ENCODE results near the gene OPHN1. TPM values are rescaled to one million over a fixed set of nuclear protein-coding genes. Genes with fewer than 3 reads are reported as not detected.
"Not testable (repeated sequence)": the region's sequence is repeated elsewhere in the genome, so short reads cannot be mapped to it uniquely, and the experiment has no call there.

Gene OPHN1
- total RNA-seq, 1 donor from 2014 or later = 6.1 TPM

DNA sequence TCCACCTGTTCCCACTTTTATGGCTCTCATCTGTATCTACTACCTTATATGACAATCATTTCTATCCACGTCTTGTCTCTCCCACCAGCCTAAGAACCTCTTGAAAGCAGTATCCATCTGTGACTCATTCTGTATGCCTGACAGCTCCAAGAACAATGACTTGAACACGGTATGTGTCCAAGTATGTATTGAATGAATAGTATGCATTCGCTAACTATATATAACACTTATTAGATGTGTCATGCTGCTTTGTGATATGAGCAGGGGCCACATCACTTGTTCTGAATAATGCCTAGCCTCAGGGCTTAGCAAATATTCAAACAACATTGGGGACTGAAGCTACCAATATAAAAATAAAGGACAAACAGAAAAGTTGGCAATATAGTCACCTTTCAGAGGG, 4.9 kb downstream of the OPHN1 start:
- no peak for DNase-seq (ENCODE audit: extremely low read depth, low read depth, low spot score)

DNA sequence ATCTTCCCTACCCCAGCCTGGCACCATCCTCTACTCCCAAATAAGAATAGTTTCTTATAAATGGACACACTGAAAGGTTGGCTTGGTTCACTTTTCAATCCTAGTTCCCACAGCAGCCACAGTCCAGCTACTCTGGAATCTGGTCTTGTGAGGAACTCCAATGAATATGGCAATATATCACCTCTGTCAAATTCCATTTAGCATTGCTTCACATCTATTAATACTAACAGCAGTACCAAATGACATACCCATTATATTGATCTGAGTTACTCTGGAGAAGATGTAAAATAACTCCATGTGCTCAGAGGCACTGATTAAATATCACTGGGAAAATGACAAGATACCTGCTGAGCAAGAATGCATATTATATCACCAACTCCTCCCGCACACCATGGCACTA, 8.6 kb downstream of the OPHN1 start:
- DNase-seq (ENCODE audit: extremely low read depth, low read depth, low spot score) = no peak

- DNase-seq (ENCODE audit: extremely low read depth, low read depth, low spot score) = no peak
Observed at GRCh38 chrX:68422478-68422877, 10.8 kb downstream of the OPHN1 start.

DNA sequence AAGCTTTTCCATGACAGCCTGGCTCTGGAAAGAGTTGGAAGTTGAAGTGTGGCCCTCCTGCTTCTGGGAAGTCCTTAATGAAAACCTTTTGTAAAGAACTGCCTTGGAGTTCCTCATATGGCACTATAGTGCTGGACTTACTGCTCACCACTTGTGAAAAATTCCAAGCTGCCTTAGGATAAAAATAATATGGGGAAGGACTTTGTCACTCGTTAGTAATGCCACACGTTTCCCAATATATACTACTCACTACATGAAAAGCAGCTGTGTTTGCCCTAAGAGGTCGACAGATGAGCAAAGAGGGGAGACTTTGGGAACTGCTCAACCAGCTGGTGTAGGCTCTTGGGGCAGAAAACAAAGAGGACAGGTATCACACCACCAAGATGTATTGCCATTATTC, 11.7 kb downstream of the OPHN1 start:
- DNase-seq (ENCODE audit: extremely low read depth, low read depth, low spot score) = no peak

DNA sequence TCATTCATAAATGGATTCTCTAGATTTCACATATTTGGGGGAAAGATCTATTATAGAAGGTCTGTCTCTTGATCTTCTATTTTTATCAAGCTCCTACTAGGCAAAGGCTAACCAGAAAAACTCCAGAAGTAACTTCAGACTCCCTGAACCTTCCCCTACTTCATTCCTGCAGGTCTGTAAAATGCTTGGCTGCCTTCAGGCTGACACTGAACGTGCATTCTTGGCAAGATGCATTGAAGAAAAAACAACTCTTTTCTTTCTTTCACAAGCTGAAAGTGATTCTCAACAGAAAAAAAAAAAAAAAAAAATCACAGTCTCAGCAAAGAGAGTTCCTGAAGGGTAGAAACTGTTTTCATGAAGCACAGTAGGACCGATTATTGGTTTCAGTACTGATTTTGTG, 12.7 kb downstream of the OPHN1 start:
- DNase-seq (ENCODE audit: extremely low read depth, low read depth, low spot score) = no peak

GRCh38 chrX:68419975-68420374, 13.3 kb downstream of the OPHN1 start:
- no peak for DNase-seq (ENCODE audit: extremely low read depth, low read depth, low spot score)

DNA sequence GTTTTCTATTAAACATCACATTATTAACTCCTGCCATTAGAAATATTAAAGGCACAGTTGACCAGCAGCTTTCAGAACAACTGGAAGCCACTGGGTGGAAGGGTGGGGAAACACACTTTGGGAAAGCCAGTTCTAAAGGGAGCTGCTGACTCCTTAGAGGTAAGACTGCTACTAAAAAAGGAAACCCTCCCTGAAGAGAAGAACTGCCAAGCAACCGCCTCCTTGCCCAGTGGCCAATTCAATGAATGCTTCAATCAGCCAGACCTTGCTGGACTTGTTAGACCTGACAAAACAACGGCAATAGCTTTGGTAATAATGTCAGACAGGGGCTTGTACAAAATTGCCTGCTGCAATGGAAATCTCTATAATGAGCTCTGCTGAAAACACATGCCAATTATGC, 15.6 kb downstream of the OPHN1 start:
- DNase-seq (ENCODE audit: extremely low read depth, low read depth, low spot score) = no peak

DNA sequence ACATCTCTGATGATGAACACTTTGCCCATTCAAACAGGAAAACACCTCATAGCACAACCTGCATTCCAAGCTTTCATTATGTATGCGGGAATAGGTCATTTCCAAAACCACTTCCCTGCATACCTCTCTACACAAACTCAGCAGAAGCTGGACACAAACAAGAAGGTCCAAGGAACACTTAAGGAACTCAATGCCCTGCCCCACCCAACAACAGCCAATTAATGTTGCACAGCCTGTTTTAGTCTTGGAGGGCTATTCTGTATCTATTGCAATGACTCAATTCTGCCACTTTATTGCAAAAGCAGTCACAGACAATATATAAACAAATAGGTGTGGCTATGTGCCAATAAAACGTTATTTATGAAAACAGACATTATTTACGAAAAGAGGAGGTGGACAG, 16.7 kb downstream of the OPHN1 start:
- DNase-seq (ENCODE audit: extremely low read depth, low read depth, low spot score) = no peak

GRCh38 chrX:68415316-68415715, 18.0 kb downstream of the OPHN1 start:
- DNase-seq (ENCODE audit: extremely low read depth, low read depth, low spot score) = no peak

DNA sequence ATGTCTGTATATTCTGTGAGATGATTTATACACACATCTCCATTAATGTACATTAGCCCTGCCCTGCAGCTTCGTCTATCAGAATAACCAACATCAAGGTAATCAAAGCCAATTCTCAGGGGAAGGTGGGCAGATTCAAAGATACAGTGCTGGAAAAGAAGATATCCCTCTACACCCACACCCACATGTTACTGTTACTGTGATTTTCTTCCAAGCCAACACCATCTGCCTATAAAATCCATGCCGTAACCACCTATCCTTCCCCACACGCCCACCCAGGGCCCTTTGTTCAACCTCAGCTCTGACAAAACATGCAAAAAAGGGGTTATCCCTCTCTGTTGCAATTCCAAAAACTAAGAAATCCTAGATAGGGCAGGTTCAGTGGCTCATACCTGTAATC, 20.0 kb downstream of the OPHN1 start:
- DNase-seq (ENCODE audit: extremely low read depth, low read depth, low spot score) = no peak

DNA sequence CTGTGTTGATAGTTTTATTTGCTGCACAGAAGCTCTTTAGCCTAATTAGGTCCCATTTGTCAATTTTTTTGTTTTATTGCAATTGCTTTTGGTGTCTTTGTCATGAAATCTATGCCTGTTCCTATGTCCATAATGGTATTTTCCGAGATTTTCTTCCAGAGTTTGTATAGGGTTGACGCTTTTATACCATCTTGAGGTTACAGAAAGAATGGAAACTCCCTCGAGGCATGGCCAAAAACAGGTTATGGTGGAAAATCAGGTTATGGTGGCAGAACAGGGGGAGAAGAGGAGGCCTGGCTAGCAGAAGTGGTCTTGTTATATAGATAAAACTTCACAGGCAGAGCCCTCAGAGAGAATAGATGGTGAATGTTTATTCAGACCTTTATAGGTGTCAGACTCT, 21.6 kb downstream of the OPHN1 start:
- no peak for DNase-seq (ENCODE audit: extremely low read depth, low read depth, low spot score)

DNA sequence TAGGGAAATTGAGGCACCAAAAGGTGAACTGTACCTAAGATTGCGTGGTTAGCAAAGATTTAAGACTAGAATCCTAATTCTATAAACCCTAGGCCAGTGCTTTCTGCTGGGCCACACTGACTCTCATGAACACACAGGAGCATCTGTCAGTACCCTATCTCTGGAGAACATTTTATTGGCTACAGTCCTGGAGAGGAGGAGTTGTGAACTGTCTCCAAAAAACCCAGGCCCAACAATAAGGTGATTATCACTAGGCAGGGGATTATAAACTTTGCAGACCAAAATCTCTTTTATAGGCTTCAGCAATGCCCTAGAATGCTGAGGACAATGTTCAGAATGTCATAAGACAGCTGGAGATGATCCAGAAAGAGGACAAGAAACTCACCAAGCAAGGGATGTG, 24.1 kb downstream of the OPHN1 start:
- no peak for DNase-seq (ENCODE audit: extremely low read depth, low read depth, low spot score)

GRCh38 chrX:68403522-68403921, 29.8 kb downstream of the OPHN1 start:
- no peak for DNase-seq (ENCODE audit: extremely low read depth, low read depth, low spot score)

GRCh38 chrX:68403038-68403437, 30.3 kb downstream of the OPHN1 start:
- DNase-seq (ENCODE audit: extremely low read depth, low read depth, low spot score) = no peak

GRCh38 chrX:68402094-68402493, 31.2 kb downstream of the OPHN1 start:
- DNase-seq (ENCODE audit: extremely low read depth, low read depth, low spot score) = no peak

DNA sequence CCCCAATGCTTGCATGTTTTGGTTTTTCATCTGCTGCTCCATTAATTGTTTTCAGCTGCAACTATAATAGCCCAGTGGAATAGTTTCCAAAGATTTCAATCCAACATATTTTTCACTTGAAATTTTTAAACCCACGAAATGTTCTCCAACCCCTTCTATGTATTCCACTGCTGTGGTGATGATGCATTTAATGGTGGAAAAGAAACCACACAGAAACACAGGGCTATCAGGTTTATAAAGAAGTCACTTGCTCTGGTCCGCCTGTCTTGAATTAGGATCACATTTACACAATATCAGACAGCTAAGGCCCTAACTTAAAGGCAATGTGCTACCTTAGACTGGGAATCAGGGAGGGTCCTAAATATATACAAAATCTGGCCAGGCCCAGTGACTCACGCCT, 35.0 kb downstream of the OPHN1 start:
- no peak for DNase-seq (ENCODE audit: extremely low read depth, low read depth, low spot score)

- no peak for DNase-seq (ENCODE audit: extremely low read depth, low read depth, low spot score)
Observed at GRCh38 chrX:68396953-68397352, 36.3 kb downstream of the OPHN1 start.

DNA sequence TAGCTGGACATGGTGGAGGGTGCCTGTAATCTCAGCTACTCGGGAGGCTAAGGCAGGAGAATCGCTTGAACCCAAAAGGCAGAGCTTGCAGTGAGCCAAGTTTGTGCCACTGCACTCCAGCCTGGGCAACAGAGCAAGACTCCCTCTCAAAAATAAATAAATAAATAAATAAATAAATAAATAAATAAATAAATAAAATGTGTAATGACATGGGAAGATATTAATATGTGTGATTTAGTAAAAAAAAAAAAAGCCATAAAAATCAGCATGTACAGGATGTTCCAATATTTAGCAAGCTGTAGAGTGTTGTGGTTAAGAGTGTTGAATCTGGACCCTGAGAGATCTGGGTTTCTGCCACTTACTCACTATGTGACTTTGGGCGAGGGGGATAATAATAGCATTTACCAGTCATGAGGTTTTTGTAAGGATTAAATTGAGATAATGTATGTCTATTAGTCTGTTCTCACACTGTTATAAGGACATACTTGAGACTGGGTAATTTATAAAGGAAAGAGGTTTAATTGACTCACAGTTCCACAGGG, 43.8 kb downstream of the OPHN1 start:
- not testable (repeated sequence) for DNase-seq (ENCODE audit: extremely low read depth, low read depth, low spot score)

DNA sequence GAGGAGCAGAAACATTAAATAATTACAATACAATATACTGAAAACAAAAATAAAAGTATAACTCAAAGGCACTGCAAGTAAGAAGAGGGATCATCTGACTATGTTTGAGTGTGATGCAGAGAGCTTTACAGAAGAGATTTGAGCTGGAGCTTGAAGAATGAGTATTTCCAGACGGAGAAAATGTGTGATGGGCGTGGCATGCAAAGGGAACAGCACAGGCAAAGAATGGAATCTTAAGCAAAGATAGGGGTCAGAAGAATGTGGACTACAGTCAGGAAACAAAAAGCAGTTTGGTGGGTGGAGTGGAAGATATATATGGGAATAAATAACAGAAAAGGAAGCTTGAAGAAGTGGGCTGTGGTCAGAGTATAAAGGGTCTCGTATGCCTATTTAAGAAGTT, 45.5 kb downstream of the OPHN1 start:
- no peak for DNase-seq (ENCODE audit: extremely low read depth, low read depth, low spot score)

- DNase-seq (ENCODE audit: extremely low read depth, low read depth, low spot score) = no peak
Observed at GRCh38 chrX:68383540-68383939, 49.8 kb downstream of the OPHN1 start.

- not testable (repeated sequence) for DNase-seq (ENCODE audit: extremely low read depth, low read depth, low spot score)
Observed at GRCh38 chrX:68377579-68377978, 55.7 kb downstream of the OPHN1 start.

GRCh38 chrX:68376373-68376772, 56.9 kb downstream of the OPHN1 start:
- DNase-seq (ENCODE audit: extremely low read depth, low read depth, low spot score) = no peak

- DNase-seq (ENCODE audit: extremely low read depth, low read depth, low spot score) = no peak
Observed at GRCh38 chrX:68375803-68376202, 57.5 kb downstream of the OPHN1 start.

- no peak for DNase-seq (ENCODE audit: extremely low read depth, low read depth, low spot score)
Observed at GRCh38 chrX:68372665-68373064, 60.6 kb downstream of the OPHN1 start.
